Activated CD4-positive, alpha-beta memory T cell treated with anti-CD3 and anti-CD28 coated beads, Interleukin-2, amount 10 ng/mL, durations not matched to agents 7 days and 5 days (primary cell): ENCODE results near the gene TAB2. TPM values are rescaled to one million over a fixed set of nuclear protein-coding genes. Genes with fewer than 3 reads are reported as not detected.
A peak's percentile ranks its signal among the peaks of the same experiment; 100 is the strongest.

ENCODE experiments used
- CTCF ChIA-PET: fragments of 350-600 bp; sonication (Branson Sonifier 250); formaldehyde crosslinking; loops from one replicate; lab custom pipeline; 2021; ENCODE audit warnings: antibody characterized with exemption, inconsistent platforms; lab: Charles Lee
- POLR2A ChIA-PET: fragments of 350-600 bp; sonication (Branson Sonifier 250); formaldehyde crosslinking; loops from one replicate; lab custom pipeline; 2021; ENCODE audit warnings: antibody characterized with exemption; lab: Charles Lee
- DNase-seq: peaks from one replicate; pipeline ENCODE4 v3.0.0-alpha.2; 2020
- H3K27ac Mint-ChIP-seq: one replicate; pipeline ENCODE4 v1.8.0; 2021; ENCODE audit warnings: mild to moderate bottlenecking, mixed read lengths
- H3K27me3 Mint-ChIP-seq: one replicate; pipeline ENCODE4 v1.8.0; 2021; ENCODE audit warnings: mixed read lengths
- H3K36me3 Mint-ChIP-seq: one replicate; pipeline ENCODE4 v1.8.0; 2021; ENCODE audit warnings: low read depth, mixed read lengths
- H3K4me1 Mint-ChIP-seq: one replicate; pipeline ENCODE4 v1.8.0; 2021; ENCODE audit warnings: mixed read lengths
- H3K4me3 Mint-ChIP-seq: one replicate; pipeline ENCODE4 v1.8.0; 2021; ENCODE audit warnings: mild to moderate bottlenecking, mixed read lengths
- H3K9me3 Mint-ChIP-seq: one replicate; pipeline ENCODE4 v1.8.0; 2021; ENCODE audit warnings: mixed read lengths
- total RNA-seq, 2 experiments: library from RNA; stranded (reverse); gene quantifications; one replicate each; pipeline ENCODE4 v1.2.3, GENCODE V29; 2021

TAB2 gene
- total RNA-seq, 2 experiments from 2014 or later, result 169 to 170 TPM

- ChIA-PET POLR2A (interaction anchor here (1.2 to 1.8 kb wide), 2 partner anchors 16 to 44 kb away, joined by 3 to 4 read pairs; partner anchors contain the start of gene TAB2), CTCF (interaction anchor here (1.0 to 1.2 kb wide), 2 partner anchors 10 to 71 kb away, joined by 4 to 7 read pairs; no protein-coding TSS in a partner anchor)
- no peak for DNase-seq
- Mint-ChIP-seq H3K4me3 (no peak overlapping the region), H3K27ac (no peak overlapping the region), H3K36me3 (peaks cover 72% of the 10 kb centered on the region), H3K9me3 (peaks cover 2% of the 10 kb centered on the region), H3K27me3 (no peaks in the 10 kb centered on the region), H3K4me1 (peaks cover 85% of the 10 kb centered on the region)
Measured at GRCh38 chr6:149360536-149360935, 43.0 kb downstream of the TAB2 start.

DNA sequence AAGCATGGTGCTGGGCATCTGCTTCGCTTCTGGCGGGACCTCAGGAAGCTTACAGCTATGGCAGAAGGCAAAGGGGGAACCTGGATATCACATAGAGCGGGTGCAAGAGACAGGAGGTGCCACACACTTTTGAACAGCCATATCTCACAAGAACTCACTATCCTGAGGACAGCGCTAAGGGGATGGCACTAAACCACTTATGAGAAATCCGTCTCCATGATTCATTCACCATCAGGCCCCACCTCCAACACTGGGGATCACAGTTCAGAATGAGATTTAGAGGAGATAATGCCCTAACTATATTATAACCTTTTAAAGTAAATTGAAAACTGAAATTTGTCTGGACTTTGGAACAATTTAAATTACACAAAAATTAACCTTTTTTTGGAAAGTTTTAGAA, 44.8 kb downstream of the TAB2 start:
- H3K27me3 Mint-ChIP-seq, result no peaks in the 10 kb centered on the region
- H3K27ac Mint-ChIP-seq, result peak overlapping the region; percentile 13
- H3K4me3 Mint-ChIP-seq, result no peak overlapping the region
- H3K9me3 Mint-ChIP-seq, result peaks cover 2% of the 10 kb centered on the region
- DNase-seq, result no peak
- ChIA-PET CTCF (no interaction called here), POLR2A (interaction anchor here (0.7 to 1.0 kb wide), 2 partner anchors 11 to 23 kb away, joined by 3 to 4 read pairs; no protein-coding TSS in a partner anchor)
- H3K36me3 Mint-ChIP-seq, result peaks cover 70% of the 10 kb centered on the region
- H3K4me1 Mint-ChIP-seq, result peaks cover 71% of the 10 kb centered on the region

DNA sequence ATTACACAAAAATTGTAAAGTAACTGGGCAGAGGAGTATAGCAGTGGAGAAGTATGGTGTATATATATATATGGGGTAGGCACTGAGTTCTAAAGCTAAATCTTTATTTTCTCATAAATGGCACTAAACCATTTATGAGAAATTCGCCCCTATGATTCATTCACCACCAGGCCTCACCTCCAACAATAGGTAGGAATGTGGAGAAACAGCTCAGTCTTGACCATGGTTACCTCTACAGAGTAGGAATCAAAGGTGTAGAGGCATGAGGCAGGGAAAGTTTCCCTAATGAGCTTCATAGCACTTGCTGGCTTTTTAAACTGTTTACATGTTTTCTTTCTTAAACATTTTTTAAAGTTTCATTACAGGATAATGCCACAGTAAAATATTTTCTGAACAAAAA, 45.6 kb downstream of the TAB2 start:
- ChIA-PET POLR2A (interaction anchor here (0.7 to 1.1 kb wide), 4 partner anchors 12 to 301 kb away, joined by 3 to 4 read pairs (median 4); no protein-coding TSS in a partner anchor), CTCF (interaction anchor here (1.0 kb wide), 1 partner anchor 12 kb away, joined by 3 read pairs; no protein-coding TSS in a partner anchor)
- Mint-ChIP-seq H3K9me3 (peaks cover 2% of the 10 kb centered on the region), H3K27me3 (no peaks in the 10 kb centered on the region), H3K36me3 (peaks cover 61% of the 10 kb centered on the region), H3K4me1 (peaks cover 62% of the 10 kb centered on the region), H3K4me3 (no peak overlapping the region), H3K27ac (no peak overlapping the region)
- DNase-seq, result no peak

GRCh38 chr6:149364557-149364956, 47.0 kb downstream of the TAB2 start:
- Mint-ChIP-seq H3K27me3 (no peaks in the 10 kb centered on the region), H3K27ac (no peak overlapping the region), H3K4me3 (no peak overlapping the region), H3K4me1 (peaks cover 49% of the 10 kb centered on the region), H3K36me3 (peaks cover 50% of the 10 kb centered on the region), H3K9me3 (peaks cover 2% of the 10 kb centered on the region)
- DNase-seq, result no peak
- ChIA-PET CTCF (no interaction called here), POLR2A (no interaction called here)

DNA sequence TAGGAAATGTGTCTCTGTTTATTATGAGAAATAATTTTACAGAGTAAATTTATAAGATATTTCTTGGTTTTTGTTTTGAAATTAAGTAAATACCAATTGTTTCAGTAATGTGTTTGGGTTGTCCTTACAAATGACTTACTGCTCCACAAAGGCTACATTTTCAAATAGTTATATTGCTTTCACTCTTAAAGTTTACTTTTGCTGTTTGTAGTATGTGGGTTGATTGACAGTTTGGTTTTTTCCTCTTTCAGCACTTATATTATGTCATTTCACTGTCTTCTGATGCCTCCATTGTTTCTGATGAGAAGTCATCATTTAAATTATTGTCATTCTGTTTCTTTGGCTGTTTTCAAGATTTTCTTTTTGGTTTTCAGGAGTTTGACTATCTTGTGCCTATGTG, 47.7 kb downstream of the TAB2 start:
- CTCF ChIA-PET, result no interaction called here
- Mint-ChIP-seq H3K27ac (peak overlapping the region; percentile 18), H3K9me3 (peaks cover 2% of the 10 kb centered on the region), H3K36me3 (peaks cover 51% of the 10 kb centered on the region), H3K4me3 (peak overlapping the region; percentile 18), H3K27me3 (no peaks in the 10 kb centered on the region), H3K4me1 (peaks cover 48% of the 10 kb centered on the region)
- no peak for DNase-seq
- POLR2A ChIA-PET, result interaction anchor here (1.4 kb wide), 2 partner anchors 13 to 48 kb away, joined by 8 to 9 read pairs; partner anchors contain the start of gene TAB2

- Mint-ChIP-seq H3K27me3 (no peaks in the 10 kb centered on the region), H3K4me1 (peaks cover 45% of the 10 kb centered on the region), H3K9me3 (peaks cover 2% of the 10 kb centered on the region), H3K27ac (no peak overlapping the region), H3K36me3 (peaks cover 50% of the 10 kb centered on the region), H3K4me3 (no peak overlapping the region)
- no peak for DNase-seq
- POLR2A ChIA-PET, result interaction anchor here (1.2 to 1.4 kb wide), 4 partner anchors 14 to 49 kb away, joined by 3 to 9 read pairs (median 8); partner anchors contain the start of gene TAB2
- CTCF ChIA-PET, result interaction anchor here (0.8 to 1.1 kb wide), 3 partner anchors 26 to 335 kb away, joined by 3 read pairs; no protein-coding TSS in a partner anchor
Measured at GRCh38 chr6:149366267-149366921, 48.9 kb downstream of the TAB2 start.

DNA sequence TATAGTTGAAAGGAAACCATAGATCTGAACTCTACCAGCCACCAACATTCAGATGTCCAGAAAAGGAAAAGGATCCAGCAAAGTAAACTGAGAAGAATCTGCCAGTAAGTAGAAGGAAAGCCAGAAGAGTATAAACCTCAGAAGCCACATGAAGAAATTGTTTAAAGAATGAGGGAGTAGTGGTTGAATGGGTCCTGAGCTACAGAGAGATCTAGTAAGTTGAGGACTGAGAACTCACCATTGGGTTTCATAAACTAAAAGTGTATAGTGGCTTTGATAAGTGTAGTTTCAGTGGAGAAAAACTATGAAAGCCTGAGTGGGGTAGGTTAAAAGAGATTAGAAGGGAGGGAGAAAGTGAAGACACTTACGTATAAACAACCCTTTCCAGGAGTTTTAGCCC, 50.6 kb downstream of the TAB2 start:
- ChIA-PET CTCF (interaction anchor here (1.2 kb wide), 1 partner anchor 63 kb away, joined by 3 read pairs; no protein-coding TSS in a partner anchor), POLR2A (interaction anchor here (0.6 to 1.6 kb wide), 10 partner anchors 9 to 283 kb away, joined by 3 read pairs; no protein-coding TSS in a partner anchor)
- no peaks in the 10 kb centered on the region for H3K27me3 Mint-ChIP-seq
- H3K4me3 Mint-ChIP-seq, result no peak overlapping the region
- H3K36me3 Mint-ChIP-seq, result peaks cover 45% of the 10 kb centered on the region
- no peak for DNase-seq
- no peak overlapping the region for H3K27ac Mint-ChIP-seq
- H3K4me1 Mint-ChIP-seq, result peaks cover 39% of the 10 kb centered on the region
- H3K9me3 Mint-ChIP-seq, result no peaks in the 10 kb centered on the region

- ChIA-PET POLR2A (interaction anchor here (1.1 kb wide), 1 partner anchor 338 kb away, joined by 3 read pairs; no protein-coding TSS in a partner anchor), CTCF (interaction anchor here (1.6 kb wide), 1 partner anchor 14 kb away, joined by 3 read pairs; no protein-coding TSS in a partner anchor)
- Mint-ChIP-seq H3K27me3 (no peaks in the 10 kb centered on the region), H3K27ac (peak overlapping the region; percentile 0), H3K4me1 (peaks cover 46% of the 10 kb centered on the region), H3K9me3 (no peaks in the 10 kb centered on the region), H3K4me3 (no peak overlapping the region), H3K36me3 (peaks cover 53% of the 10 kb centered on the region)
- DNase-seq, result no peak
Measured at GRCh38 chr6:149371154-149371553, 53.6 kb downstream of the TAB2 start.

GRCh38 chr6:149372062-149372461, 54.5 kb downstream of the TAB2 start:
- no peaks in the 10 kb centered on the region for H3K9me3 Mint-ChIP-seq
- ChIA-PET POLR2A (no interaction called here), CTCF (interaction anchor here (1.0 to 1.6 kb wide), 2 partner anchors 13 to 27 kb away, joined by 3 read pairs; no protein-coding TSS in a partner anchor)
- H3K27ac Mint-ChIP-seq, result no peak overlapping the region
- H3K4me3 Mint-ChIP-seq, result no peak overlapping the region
- no peaks in the 10 kb centered on the region for H3K27me3 Mint-ChIP-seq
- H3K36me3 Mint-ChIP-seq, result peaks cover 60% of the 10 kb centered on the region
- peaks cover 53% of the 10 kb centered on the region for H3K4me1 Mint-ChIP-seq
- no peak for DNase-seq

DNA sequence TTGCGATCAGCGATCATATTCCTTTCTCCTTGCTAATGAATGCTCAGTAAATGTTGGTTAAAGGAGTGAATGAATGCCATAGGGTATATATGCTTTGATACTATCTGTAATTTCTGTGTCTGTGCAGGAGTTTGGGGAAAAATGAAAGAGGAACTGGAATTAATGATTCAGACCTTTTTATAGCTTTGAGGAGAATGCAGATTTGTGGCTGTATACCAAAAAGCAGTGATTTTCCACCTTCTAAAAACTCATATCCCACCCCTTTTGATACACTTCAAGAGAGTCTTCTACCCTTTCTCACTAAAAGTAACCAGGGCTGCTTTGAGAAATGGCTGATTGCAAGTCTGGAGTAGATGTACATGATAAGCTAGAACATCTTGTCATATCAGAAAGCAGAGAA, 56.0 kb downstream of the TAB2 start:
- H3K27me3 Mint-ChIP-seq, result no peaks in the 10 kb centered on the region
- peaks cover 70% of the 10 kb centered on the region for H3K36me3 Mint-ChIP-seq
- peak overlapping the region; percentile 10 for H3K27ac Mint-ChIP-seq
- H3K9me3 Mint-ChIP-seq, result no peaks in the 10 kb centered on the region
- no peak overlapping the region for H3K4me3 Mint-ChIP-seq
- DNase-seq, result no peak
- peaks cover 60% of the 10 kb centered on the region for H3K4me1 Mint-ChIP-seq
- ChIA-PET POLR2A (no interaction called here), CTCF (no interaction called here)

DNA sequence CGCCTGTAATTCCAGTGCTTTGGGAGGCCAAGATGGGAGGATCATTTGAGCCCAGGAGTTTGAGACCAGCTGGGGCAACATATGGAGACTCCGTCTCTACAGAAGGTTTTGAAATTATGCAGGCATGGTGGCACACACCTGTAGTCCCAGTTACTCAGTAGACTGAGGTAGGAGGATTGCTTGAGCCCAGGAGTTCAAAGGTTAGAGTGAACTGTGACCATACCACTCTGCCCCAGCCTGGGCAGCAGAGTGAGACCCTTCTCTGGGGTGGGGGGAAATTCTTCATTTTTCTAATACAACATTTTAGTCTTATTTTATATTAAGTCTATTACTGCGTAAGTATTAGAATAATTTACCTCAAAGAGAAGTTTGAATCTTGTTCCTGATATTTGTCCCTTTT, 62.5 kb downstream of the TAB2 start:
- H3K4me1 Mint-ChIP-seq, result peaks cover 61% of the 10 kb centered on the region
- CTCF ChIA-PET, result interaction anchor here (1.5 kb wide), 1 partner anchor 295 kb away, joined by 6 read pairs; no protein-coding TSS in a partner anchor

GRCh38 chr6:149380523-149380922, 63.0 kb downstream of the TAB2 start:
- CTCF ChIA-PET, result interaction anchor here (0.9 to 1.5 kb wide), 3 partner anchors 44 to 298 kb away, joined by 3 to 6 read pairs (median 3); no protein-coding TSS in a partner anchor
- H3K36me3 Mint-ChIP-seq, result peaks cover 90% of the 10 kb centered on the region
- no peak overlapping the region for H3K4me3 Mint-ChIP-seq
- H3K27me3 Mint-ChIP-seq, result no peaks in the 10 kb centered on the region
- peaks cover 61% of the 10 kb centered on the region for H3K4me1 Mint-ChIP-seq
- H3K9me3 Mint-ChIP-seq, result no peaks in the 10 kb centered on the region
- no peak for DNase-seq
- H3K27ac Mint-ChIP-seq, result no peak overlapping the region
- POLR2A ChIA-PET, result no interaction called here

More for the DNA sequence above, 62.5 kb downstream of the TAB2 start:
- Mint-ChIP-seq H3K4me3 (no peak overlapping the region), H3K36me3 (peaks cover 89% of the 10 kb centered on the region), H3K27me3 (no peaks in the 10 kb centered on the region), H3K27ac (no peak overlapping the region), H3K9me3 (no peaks in the 10 kb centered on the region)
- DNase-seq, result no peak
- POLR2A ChIA-PET, result no interaction called here

DNA sequence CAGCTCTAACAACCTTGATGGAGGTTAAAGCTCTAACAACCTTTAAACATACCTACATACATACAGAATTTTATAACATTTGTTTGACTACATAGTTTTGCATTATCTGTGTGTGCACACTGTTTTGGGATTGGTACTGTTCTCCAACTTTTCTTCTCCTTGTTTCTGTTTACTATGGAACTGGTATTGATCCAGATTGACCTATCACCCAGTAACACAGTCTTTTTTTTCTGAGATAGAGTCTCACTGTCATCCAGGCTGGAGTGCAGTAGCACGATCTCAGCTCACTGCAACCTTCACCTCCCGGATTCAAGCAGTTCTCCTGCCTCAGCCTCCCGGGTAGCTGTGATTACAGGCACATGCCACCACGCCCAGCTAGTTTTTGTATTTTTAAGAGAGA, 65.9 kb downstream of the TAB2 start:
- POLR2A ChIA-PET, result interaction anchor here (0.8 to 1.3 kb wide), 4 partner anchors 11 to 301 kb away, joined by 3 to 4 read pairs (median 3); no protein-coding TSS in a partner anchor
- peaks cover 18% of the 10 kb centered on the region for H3K9me3 Mint-ChIP-seq

More for the DNA sequence above, 65.9 kb downstream of the TAB2 start:
- H3K27ac Mint-ChIP-seq, result no peak overlapping the region
- CTCF ChIA-PET, result no interaction called here
- H3K4me1 Mint-ChIP-seq, result peaks cover 66% of the 10 kb centered on the region
- no peak overlapping the region for H3K4me3 Mint-ChIP-seq
- no peak for DNase-seq
- H3K36me3 Mint-ChIP-seq, result peaks cover 97% of the 10 kb centered on the region
- no peaks in the 10 kb centered on the region for H3K27me3 Mint-ChIP-seq
